ENCODE measurements around the gene LHFPL5.

Gene LHFPL5

DNA sequence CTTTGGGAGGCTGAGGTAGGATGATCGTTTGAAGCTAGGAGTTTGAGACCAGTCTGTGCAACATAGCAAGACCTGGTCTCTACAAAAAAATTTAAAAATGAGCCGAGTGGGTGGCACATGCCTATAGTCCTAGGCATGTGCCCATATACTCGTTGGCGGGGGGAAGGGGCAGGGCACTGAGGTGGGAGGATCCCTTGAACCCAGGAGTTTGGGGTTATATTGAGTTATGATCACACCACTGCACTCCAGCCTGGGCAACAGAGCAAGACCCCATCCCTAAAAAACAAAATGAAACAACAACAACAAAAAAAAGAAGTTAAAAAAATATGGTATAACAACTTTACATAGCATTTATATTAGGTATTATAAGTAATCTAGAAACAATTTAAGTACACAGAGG, 47.8 kb downstream of the LHFPL5 start:
- no peak for DNase-seq (ENCODE audit: low read depth in 1 of 2, low spot score in 1 of 2)

DNA sequence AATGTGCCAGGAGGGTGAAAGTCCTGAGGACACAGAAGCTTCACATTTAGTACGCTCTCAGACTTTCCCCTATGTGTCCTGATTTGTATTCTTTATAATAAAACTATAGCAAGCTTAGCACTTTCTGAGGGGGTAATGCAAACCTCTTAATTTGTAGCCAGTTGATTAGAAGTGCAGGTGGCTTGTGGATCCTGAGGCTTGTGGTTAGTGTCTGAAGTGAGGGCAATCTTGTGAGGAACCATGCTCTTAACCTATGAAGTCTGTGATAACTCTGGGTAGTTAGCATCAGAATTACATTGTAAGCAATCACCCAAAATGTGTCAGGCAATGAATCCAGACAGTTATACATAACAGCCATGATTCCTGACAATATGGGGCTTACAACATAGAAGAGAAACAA, 51.1 kb downstream of the LHFPL5 start:
- DNase-seq (ENCODE audit: low read depth in 1 of 2, low spot score in 1 of 2): no peak

GRCh38 chr6:35857853-35858252, 52.7 kb downstream of the LHFPL5 start:
- no peak for DNase-seq (ENCODE audit: low read depth in 1 of 2, low spot score in 1 of 2)

DNA sequence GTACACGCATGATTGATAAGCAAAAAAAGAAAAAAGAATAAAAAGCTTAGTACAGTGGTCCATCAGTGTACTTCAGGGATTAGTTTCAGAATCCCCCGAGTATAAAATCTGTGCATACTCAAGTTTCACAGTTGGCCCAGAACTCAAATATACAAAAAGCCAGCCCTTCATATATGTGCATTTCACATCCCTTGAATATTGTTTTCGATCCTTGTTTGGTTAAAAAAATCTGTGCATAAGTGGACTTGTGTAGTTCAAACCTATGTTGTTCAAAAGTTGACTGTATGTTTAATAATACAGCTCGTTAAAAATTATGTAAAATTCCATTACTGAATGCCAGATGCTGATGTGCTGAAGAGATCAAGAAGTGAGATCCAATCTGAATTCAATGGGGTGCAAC, 54.2 kb downstream of the LHFPL5 start:
- no peak for DNase-seq (ENCODE audit: low read depth in 1 of 2, low spot score in 1 of 2)
